HG03175 (cell line): Measurements from ENCODE around the gene MTX1.

Experiments used
- ATAC-seq: cut with Tn5 transposase; IDR thresholded peaks from one replicate; pipeline ENCODE4 v1.9.1; 2021; ENCODE audit warnings: mild to moderate bottlenecking, moderate library complexity; ENCODE audit not compliant: unreplicated experiment

MTX1 gene

DNA sequence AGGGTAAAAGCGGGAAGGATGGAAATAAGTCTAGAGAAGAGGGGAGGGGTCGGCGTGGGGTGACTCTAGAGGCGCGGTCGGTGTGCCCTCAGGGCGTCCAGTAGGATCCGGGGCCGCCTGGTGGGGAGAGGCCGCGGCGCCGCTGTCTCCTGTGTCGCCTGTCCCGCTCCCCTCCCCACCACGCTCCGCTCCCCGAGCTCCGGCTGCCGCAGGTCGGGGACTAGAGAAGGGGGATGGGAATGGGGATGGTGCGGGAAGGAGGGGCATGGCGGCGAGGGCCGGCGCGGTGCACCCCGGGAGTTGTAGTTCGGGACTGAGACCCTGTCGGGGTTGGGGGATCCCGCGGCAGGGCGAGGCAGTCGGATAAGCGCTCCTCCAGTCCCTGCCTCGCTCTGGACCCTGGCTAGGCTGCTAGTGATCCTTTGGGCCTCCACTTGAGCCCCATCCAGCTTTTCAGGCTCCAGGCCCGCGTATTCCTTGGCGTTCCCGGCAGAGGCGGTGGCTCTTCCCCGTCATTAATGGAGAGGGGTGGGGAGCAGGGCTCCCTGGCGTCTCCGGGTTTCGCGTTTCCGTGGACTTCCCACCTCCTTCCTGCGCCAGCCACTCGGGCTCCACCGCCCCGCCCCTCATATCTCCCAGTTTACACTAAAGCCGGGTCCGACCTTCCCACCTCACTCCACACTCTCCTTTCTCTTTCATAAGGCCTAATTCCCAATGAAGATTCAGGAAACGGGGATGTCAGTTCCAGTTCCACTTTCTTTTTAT lies 46.9 kb downstream of the MTX1 start, which contains the start of gene ENTREP3:
ENTREP3 (minus strand) TSS at position 241 of the 765 bp plus-strand sequence. CDS start 606 bp downstream, outside the sequence.
- peak; percentile 55 for ATAC-seq

DNA sequence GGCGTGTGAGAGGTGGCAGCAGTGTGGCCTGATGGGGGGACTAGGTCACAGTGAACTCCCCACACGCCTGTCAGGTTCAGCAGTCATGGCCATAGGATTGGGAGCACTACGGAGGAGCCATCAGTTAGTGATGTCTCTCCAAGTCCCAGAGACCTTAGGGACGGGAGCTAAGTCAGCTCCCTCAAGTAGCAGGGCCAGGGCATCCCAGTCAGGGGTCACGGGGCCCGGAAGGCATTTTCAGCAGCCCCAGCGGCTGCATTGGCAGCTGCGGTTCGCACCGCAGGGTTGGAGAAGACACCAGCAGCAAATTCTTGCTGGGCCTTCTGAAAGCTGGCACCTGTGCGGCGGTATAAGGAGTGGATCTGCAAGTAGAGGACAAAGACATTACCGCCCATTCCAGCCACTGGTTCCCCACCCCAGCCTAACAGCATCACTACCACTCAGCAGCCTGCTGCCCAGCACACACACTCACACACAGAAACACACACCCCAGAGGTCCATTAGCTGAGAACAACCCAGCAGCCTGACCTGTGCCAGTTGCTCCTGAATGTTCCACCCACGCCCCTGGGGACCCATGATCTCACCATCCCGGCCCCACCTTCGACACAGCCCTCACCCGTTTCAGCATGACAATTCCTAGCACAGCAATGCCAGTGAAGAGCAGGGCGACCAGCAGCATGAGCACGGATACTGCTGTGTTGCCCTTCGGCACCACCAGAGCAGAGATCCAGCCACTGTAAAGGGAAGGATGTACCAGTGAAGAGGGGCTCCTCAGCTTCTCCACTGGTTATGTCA lies 47.8 kb downstream of the MTX1 start:
- ATAC-seq = no peak

DNA sequence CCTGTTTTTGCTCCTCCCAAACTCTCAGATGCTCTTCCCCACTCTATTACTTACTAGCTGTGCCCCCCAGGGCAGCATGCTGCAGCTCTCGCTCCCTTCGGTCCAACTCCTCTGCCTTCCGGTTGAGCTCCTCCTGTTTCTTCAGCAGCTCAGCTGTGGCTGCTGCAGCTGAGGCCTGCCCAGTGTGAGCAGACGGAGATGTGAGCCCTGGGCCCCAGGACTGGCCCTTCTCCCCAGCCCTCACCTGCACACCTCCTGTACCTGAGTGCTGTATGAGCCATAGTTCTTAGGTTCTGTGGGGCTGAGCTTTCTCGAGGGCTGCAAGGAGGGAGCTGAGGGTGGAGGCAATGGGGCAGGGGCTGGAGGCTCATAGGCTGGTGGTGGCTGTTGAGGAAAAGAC lies 51.8 kb downstream of the MTX1 start:
- no peak for ATAC-seq

DNA sequence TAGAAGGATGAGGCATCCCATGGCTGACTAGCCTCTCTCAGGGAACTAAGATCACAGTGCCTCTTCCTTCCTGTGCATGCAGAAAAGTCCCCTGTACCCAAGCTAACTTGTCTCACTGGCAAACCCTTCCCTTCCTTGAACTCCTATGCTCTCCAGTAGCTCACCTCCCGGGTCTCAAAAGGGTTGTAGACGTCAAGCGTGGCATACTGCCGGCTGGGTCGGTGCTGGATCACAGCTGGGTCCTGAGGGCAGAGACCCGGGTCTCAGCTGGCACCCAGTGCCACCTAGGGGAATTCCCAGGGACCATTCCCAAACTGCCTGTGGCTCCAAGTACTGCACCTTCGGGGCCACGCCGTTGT lies 53.0 kb downstream of the MTX1 start:
- ATAC-seq = no peak

DNA sequence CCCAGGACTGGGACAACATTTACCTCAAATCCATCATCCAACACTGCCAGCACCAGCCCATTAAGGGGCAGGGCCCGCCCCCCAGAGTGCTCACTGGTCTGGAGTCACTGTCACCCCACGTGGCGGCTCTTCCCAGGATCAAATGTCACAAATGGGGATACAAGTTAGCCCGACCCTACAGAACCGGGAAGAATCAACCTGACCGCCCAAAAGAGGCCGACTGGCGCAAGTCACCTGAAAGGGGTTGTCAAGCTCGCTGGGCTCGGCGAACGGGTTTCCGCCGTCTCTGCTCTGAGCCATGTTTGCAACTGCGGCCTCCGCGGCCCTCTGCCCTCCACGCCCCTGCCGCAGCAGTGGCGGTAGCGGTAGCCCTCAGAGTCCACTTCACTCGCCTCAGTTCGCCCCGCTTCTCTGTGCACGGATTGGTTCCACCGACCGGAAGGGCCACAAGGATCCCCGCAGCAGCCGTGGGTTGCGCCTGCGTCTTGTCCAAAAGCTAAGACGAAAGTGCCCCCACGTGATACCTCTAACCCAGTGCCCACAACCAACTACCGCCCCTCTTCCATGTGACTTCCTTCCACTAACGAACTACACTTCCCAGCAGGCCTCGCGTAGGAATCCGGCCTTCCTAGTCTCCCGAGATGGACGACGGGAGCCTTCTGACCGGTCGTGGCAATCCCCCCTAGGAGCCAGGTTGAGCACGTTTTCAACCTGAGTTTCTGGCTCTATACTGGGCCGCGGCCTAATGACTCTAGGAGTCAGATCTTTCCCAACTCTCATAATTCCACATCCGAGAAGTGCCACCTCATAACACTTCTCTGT lies 53.6 kb downstream of the MTX1 start, which contains the start of gene SCAMP3:
SCAMP3 (minus strand) TSS at position 509 of the 822 bp plus-strand sequence; CDS start at position 300, 209 bp downstream.
- ATAC-seq = peak; percentile 94

DNA sequence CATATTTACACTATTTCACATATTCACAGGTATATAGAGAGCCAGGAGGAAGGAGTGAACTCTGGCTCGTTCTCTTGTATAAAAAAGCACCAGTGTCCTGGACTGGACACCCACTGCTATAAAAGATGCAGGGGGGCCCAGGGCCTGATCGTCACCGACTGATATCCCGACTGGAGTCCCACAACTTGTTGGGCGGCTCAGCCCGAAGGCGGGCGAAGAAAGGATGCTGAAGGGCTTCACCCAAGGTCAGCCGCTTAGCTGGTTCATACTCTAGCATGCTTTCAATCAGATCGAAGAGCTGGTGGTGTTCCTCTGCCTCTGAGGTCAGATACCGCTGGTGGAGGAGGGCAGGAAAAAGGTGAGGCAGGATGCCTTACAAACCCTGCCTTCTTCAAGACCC lies 54.6 kb downstream of the MTX1 start:
- ATAC-seq = no peak
